Neural cell (in vitro differentiated cells): ENCODE data around the gene NREP.

ENCODE experiments used
- CTCF ChIP-seq: fragments of 450-650 bp; IDR thresholded peaks from 2 replicates; pipeline ENCODE4 v1.5.1; 2014; ENCODE audit warnings: antibody characterized with exemption, mild to moderate bottlenecking, moderate library complexity; ENCODE audit not compliant: poor library complexity, severe bottlenecking
- POLR2AphosphoS5 ChIP-seq: IDR thresholded peaks from 2 replicates; pipeline ENCODE4 v1.6.1; 2012
- REST ChIP-seq: IDR thresholded peaks from 2 replicates; pipeline ENCODE4 v1.6.1; 2012; ENCODE audit warnings: borderline replicate concordance
- TAF1 ChIP-seq: IDR thresholded peaks from 2 replicates; pipeline ENCODE4 v1.6.1; 2012; ENCODE audit warnings: low read depth

- TF ChIP-seq POLR2AphosphoS5 = no peak
- TF ChIP-seq TAF1 = no peak
- no peak for TF ChIP-seq CTCF
- TF ChIP-seq REST = no peak
These were observed 22.9 kb upstream of the NREP start for GRCh38 chr5:111779922-111780292.
